Measurements from ENCODE around the gene RSPH9. TPM values are rescaled to one million over a fixed set of nuclear protein-coding genes. Genes with fewer than 3 reads are reported as not detected.
"Not testable (repeated sequence)": the region's sequence is repeated elsewhere in the genome, so short reads cannot be mapped to it uniquely, and the experiment has no call there.

Gene RSPH9
- total RNA-seq, 1 experiment from 2014 or later: not detected

- DNase-seq (ENCODE audit: low read depth): no peak
These were observed 42.2 kb downstream of the RSPH9 start for GRCh38 chr6:43687079-43687436.

GRCh38 chr6:43687437-43688347, 42.9 kb downstream of the RSPH9 start, which contains the start of gene MRPS18A:
Gene MRPS18A (minus strand): TSS chr6:43687791. CDS start chr6:43687779, 12 bp downstream.
- DNase-seq (ENCODE audit: low read depth): peak; percentile 83

- no peak for DNase-seq (ENCODE audit: low read depth)
These were observed 44.6 kb downstream of the RSPH9 start for GRCh38 chr6:43689421-43689820.

GRCh38 chr6:43695215-43695966, 50.6 kb downstream of the RSPH9 start:
- peak; percentile 61 for DNase-seq (ENCODE audit: low read depth)

- no peak for DNase-seq (ENCODE audit: low read depth)
These were observed 51.1 kb downstream of the RSPH9 start for GRCh38 chr6:43695967-43696291.

- DNase-seq (ENCODE audit: low read depth): no peak
These were observed 52.6 kb downstream of the RSPH9 start for GRCh38 chr6:43697421-43697820.

- DNase-seq (ENCODE audit: low read depth): peak; percentile 81
These were observed 53.9 kb downstream of the RSPH9 start for GRCh38 chr6:43698584-43699349.

- DNase-seq (ENCODE audit: low read depth): no peak
These were observed 54.8 kb downstream of the RSPH9 start for GRCh38 chr6:43699564-43700186.

- DNase-seq (ENCODE audit: low read depth): not testable (repeated sequence)
These were observed 56.2 kb downstream of the RSPH9 start for GRCh38 chr6:43700939-43701560.

- no peak for DNase-seq (ENCODE audit: low read depth)
These were observed 57.3 kb downstream of the RSPH9 start for GRCh38 chr6:43702171-43702533.

GRCh38 chr6:43702534-43703440, 58.0 kb downstream of the RSPH9 start:
- DNase-seq (ENCODE audit: low read depth): peak; percentile 95

GRCh38 chr6:43703512-43704429, 58.9 kb downstream of the RSPH9 start:
- DNase-seq (ENCODE audit: low read depth): no peak

- no peak for DNase-seq (ENCODE audit: low read depth)
These were observed 61.2 kb downstream of the RSPH9 start for GRCh38 chr6:43705996-43706395.

GRCh38 chr6:43706788-43707187, 62.0 kb downstream of the RSPH9 start:
- no peak for DNase-seq (ENCODE audit: low read depth)

GRCh38 chr6:43707269-43707668, 62.4 kb downstream of the RSPH9 start:
- DNase-seq (ENCODE audit: low read depth): no peak

- no peak for DNase-seq (ENCODE audit: low read depth)
These were observed 62.9 kb downstream of the RSPH9 start for GRCh38 chr6:43707767-43708166.

- peak; percentile 59 for DNase-seq (ENCODE audit: low read depth)
These were observed 64.2 kb downstream of the RSPH9 start for GRCh38 chr6:43708860-43709653.

GRCh38 chr6:43709654-43710303, 64.9 kb downstream of the RSPH9 start:
- DNase-seq (ENCODE audit: low read depth): no peak

All from LHCN-M2 (cell line).